Thoracic aorta (tissue), 2 donors: ENCODE results near the gene FOCAD. TPM values are rescaled to one million over a fixed set of nuclear protein-coding genes. Genes with fewer than 3 reads are reported as not detected.

Experiments
- ATAC-seq: fragments of 150-250 bp; one replicate; pipeline ENCODE4 v1.8.0; 2017; ENCODE audit warnings: low read depth; ENCODE audit not compliant: insufficient number of reproducible peaks, low FRiP score
- DNase-seq: peaks from one replicate; pipeline ENCODE4 v3.0.0-alpha.2; 2020; ENCODE audit warnings: low spot score
- H3K27ac ChIP-seq, 2 donors: fragments of 200-600 bp; sonication (generic); 1 replicate in 1 of 2; 2 replicates in 1 of 2; pipeline ENCODE4 v1.5.1; 2016; ENCODE audit warnings: mild to moderate bottlenecking in 2 of 2, moderate library complexity in 2 of 2
- H3K27me3 ChIP-seq: fragments of 200-600 bp; sonication (generic); replicated peaks from 2 replicates; pipeline ENCODE4 v1.6.0; 2016; ENCODE audit warnings: mild to moderate bottlenecking; ENCODE audit not compliant: insufficient read depth
- H3K36me3 ChIP-seq: fragments of 200-600 bp; sonication (generic); one replicate; pipeline ENCODE4 v1.5.1; 2016
- H3K4me1 ChIP-seq, 2 donors: fragments of 200-600 bp; sonication (generic); 1 replicate in 1 of 2; 2 replicates in 1 of 2; pipeline versions ENCODE4 v1.5.1 to v1.6.0; 2016; ENCODE audit warnings: low read depth in 2 of 2, mild to moderate bottlenecking in 1 of 2; ENCODE audit not compliant: control insufficient read depth in 1 of 2
- H3K4me3 ChIP-seq: fragments of 200-600 bp; sonication (generic); 2 replicates; pipeline ENCODE4 v1.5.1; 2016; ENCODE audit warnings: mild to moderate bottlenecking
- H3K9me3 ChIP-seq: fragments of 200-600 bp; sonication (generic); 2 replicates; pipeline ENCODE4 v1.5.1; 2016
- total RNA-seq, 2 donors: library from RNA; depleted of rRNA; stranded (reverse); fragments of >200 nt; gene quantifications; one replicate each; pipeline versions ENCODE4 v1.1.0 to v1.2.3, GENCODE V29; 2016
- TF ChIP-seq, protein P1 (sequence below): fragments of 200-600 bp; sonication (generic); IDR thresholded peaks from one replicate; pipeline ENCODE4 v1.5.1; 2019; ENCODE audit warnings: antibody characterized with exemption

Gene FOCAD
- total RNA-seq, 2 donors from 2014 or later: 33.1 to 45.9 TPM

DNA sequence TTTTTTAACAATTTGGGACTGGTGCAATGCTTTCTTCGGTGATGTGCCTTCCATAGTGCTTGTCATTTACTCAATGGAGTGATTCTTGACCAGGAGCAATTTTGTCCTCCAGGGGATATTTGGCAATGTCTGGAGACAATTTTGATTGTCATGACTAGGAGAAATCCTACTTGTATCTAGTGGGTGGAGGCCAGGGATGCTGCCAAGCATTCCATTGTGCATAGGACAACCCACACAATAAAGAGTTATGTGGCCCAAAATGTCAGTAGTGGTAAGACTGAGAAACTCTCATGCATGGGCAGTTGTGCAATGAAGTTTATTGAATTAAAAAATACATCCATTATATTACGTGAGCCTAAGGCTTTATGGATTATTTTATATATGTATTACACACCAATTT is 70.5 kb downstream of the FOCAD start:
- Histone ChIP-seq H3K4me1 (peaks cover 0 to 14% of the 10 kb centered on the region in 2 donors), H3K4me3 (no peak overlapping the region), H3K9me3 (no peaks in the 10 kb centered on the region), H3K27me3 (no peaks in the 10 kb centered on the region), H3K36me3 (no peaks in the 10 kb centered on the region), H3K27ac (no peak overlapping the region)
- TF ChIP-seq, protein P1, sequence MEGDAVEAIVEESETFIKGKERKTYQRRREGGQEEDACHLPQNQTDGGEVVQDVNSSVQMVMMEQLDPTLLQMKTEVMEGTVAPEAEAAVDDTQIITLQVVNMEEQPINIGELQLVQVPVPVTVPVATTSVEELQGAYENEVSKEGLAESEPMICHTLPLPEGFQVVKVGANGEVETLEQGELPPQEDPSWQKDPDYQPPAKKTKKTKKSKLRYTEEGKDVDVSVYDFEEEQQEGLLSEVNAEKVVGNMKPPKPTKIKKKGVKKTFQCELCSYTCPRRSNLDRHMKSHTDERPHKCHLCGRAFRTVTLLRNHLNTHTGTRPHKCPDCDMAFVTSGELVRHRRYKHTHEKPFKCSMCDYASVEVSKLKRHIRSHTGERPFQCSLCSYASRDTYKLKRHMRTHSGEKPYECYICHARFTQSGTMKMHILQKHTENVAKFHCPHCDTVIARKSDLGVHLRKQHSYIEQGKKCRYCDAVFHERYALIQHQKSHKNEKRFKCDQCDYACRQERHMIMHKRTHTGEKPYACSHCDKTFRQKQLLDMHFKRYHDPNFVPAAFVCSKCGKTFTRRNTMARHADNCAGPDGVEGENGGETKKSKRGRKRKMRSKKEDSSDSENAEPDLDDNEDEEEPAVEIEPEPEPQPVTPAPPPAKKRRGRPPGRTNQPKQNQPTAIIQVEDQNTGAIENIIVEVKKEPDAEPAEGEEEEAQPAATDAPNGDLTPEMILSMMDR: no peak
- DNase-seq (no peak), ATAC-seq (no peak)

DNA sequence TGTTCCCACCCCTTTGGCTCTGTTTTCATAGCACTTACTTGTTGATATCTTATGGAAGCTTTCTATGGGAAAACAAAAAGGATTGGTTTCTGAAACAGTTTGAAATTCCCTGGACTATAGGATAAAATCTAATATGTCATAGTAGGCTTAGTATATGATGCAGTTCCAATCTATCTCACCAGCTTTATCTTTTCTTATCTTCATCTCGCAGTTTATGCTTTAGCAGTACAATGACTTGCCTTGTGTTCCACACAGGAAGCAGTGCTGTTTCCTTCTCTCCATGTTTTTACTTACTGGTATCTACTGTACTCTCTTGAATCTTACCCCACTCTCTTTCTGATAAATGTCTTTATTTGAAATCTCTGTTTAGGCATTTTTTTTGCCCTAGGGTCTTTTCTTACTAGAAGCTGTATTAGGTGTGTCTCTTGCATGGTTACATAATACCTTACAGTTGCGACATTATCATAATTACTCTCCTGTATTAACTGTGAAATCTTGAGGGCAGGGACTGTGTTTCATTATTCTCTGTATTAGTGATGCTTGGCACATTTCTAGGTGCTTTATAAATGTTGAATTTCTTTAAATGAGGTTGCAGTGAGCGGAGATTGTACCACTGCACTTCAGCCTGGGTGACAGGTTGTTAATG is 76.3 kb downstream of the FOCAD start:
- DNase-seq (no peak), ATAC-seq (no peak)
- no peaks in the 10 kb centered on the region for H3K4me1 ChIP-seq
- H3K4me3 ChIP-seq: no peak overlapping the region
- no peaks in the 10 kb centered on the region for H3K9me3 ChIP-seq
- no peak overlapping the region for H3K27ac ChIP-seq
- H3K36me3 ChIP-seq: peaks cover 1% of the 10 kb centered on the region
- TF ChIP-seq, protein P1: no peak
- no peaks in the 10 kb centered on the region for H3K27me3 ChIP-seq

DNA sequence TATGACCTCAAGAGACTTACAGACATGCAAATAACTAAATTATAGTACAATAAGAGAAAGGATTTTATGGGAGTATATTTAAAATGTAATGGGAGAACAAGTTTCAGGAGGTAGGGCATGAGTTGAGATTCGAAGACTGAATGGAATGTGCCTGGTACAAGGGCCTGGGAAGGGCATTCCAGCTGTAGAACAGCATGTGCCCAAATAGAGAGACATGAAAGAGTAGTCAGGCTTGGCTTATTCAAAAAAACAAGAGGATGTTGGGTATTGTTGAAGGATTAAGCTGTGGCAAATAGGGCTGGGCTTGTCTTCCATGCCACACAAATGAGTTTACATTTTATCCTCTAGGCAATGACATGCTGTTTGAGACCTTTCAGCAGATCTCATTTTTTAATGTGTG is 86.9 kb downstream of the FOCAD start:
- TF ChIP-seq, protein P1: no peak
- no peak for ATAC-seq

DNA sequence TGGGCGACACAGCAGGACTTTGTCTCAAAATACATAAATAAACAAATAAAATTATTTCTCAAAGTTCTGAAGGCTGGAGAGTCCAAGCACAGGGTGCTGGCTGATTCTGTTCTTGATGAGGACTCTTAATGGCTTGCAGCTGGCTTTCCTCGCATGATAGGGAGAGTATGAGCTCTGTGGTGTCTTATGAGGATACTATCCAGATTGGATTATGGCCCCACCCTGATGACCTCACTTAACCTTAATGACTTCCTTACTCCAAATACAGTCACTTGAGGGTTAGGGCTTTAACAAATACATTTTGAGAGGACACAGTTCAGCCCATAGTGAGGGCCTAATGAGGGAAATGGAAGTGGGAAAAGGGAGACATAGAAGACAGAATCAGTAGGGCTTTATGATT is 87.7 kb downstream of the FOCAD start:
- H3K36me3 ChIP-seq: peaks cover 7% of the 10 kb centered on the region
- no peak overlapping the region for H3K4me3 ChIP-seq
- no peak for DNase-seq
- ATAC-seq: no peak
- H3K9me3 ChIP-seq: no peaks in the 10 kb centered on the region
- H3K27me3 ChIP-seq: no peaks in the 10 kb centered on the region
- TF ChIP-seq, protein P1: no peak
- H3K27ac ChIP-seq: no peak overlapping the region
- no peaks in the 10 kb centered on the region for H3K4me1 ChIP-seq

More for the DNA sequence above, 86.9 kb downstream of the FOCAD start:
- Histone ChIP-seq H3K9me3 (no peaks in the 10 kb centered on the region), H3K36me3 (peaks cover 8% of the 10 kb centered on the region), H3K27me3 (no peaks in the 10 kb centered on the region), H3K4me3 (no peak overlapping the region), H3K4me1 (no peaks in the 10 kb centered on the region), H3K27ac (no peak overlapping the region)
- no peak for DNase-seq

DNA sequence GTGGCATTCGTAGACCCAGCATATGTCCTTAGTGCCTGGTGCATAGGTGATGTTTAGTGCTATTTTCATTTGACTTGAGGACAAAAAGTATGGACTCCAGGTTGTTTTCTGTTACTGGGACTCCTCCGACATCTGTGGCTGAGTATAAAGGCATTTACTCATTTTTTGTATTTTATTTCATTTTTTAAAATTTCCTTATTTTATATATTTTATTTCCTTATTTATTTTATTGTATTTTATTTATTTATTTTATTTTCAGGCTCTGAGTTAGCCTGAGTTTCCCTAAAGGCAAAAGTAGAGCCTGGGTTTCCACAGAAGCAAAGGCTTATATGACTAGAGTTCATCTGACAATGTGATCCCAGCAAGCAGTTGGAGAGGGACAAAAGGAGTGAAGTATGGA is 91.6 kb downstream of the FOCAD start:
- Histone ChIP-seq H3K27ac (no peak overlapping the region), H3K27me3 (no peaks in the 10 kb centered on the region), H3K4me1 (no peaks in the 10 kb centered on the region), H3K4me3 (no peak overlapping the region), H3K36me3 (no peaks in the 10 kb centered on the region), H3K9me3 (no peaks in the 10 kb centered on the region)
- DNase-seq (no peak), ATAC-seq (no peak)
- TF ChIP-seq, protein P1: no peak
